GM12891 (cell line): ENCODE data around the gene ABCD4.

Experiments used
- POLR2A ChIP-seq: IDR thresholded peaks from 2 replicates; pipeline ENCODE4 v1.6.1; 2011; ENCODE audit warnings: low read depth, low read length, control low read depth
- POU2F2 ChIP-seq: IDR thresholded peaks from 2 replicates; pipeline ENCODE4 v1.6.1; 2011; ENCODE audit warnings: low read depth, mild to moderate bottlenecking, control low read depth, low read length, moderate library complexity
- TAF1 ChIP-seq: IDR thresholded peaks from 2 replicates; pipeline ENCODE4 v1.6.1; 2011; ENCODE audit warnings: low read depth, low read length, control low read depth

GRCh38 chr14:74348241-74348734 lies 45.6 kb upstream of the ABCD4 start, which contains the start of gene VRTN:
- TF ChIP-seq POU2F2, result no peak
- TF ChIP-seq TAF1, result no peak
- TF ChIP-seq POLR2A, result no peak
